A549 (cell line): ENCODE data around the gene PROX2. TPM values are rescaled to one million over a fixed set of nuclear protein-coding genes. Genes with fewer than 3 reads are reported as not detected.
A peak's percentile ranks its signal among the peaks of the same experiment; 100 is the strongest.

Source experiments
- ATAC-seq, 2 experiments: fragments of 200-7000 bp in 1 of 2; fragments of >200 bp in 1 of 2; cut with Nextera tagmentation in 1 of 2; cut with Tn5 transposase in 1 of 2; 3 replicates each; pipeline versions ENCODE4 v1.8.0 to v1.9.1; 2018 to 2020; ENCODE audit warnings: mild to moderate bottlenecking in 1 of 2, moderate library complexity in 1 of 2
- CTCF ChIA-PET: fragments of 300-600 bp; sonication (Branson Sonifier 250); formaldehyde crosslinking; extraction: SDS; loops from one replicate; lab custom pipeline; 2021; ENCODE audit warnings: antibody characterized with exemption, inconsistent platforms; lab: Yijun Ruan, JAX
- POLR2A ChIA-PET: fragments of 350-600 bp; formaldehyde crosslinking; extraction: SDS; loops from one replicate; lab custom pipeline; 2021; ENCODE audit warnings: antibody characterized with exemption, inconsistent platforms; lab: Yijun Ruan, JAX
- DNase-seq, 2 experiments: peaks; one replicate each; pipeline versions ENCODE4 v3.0.0 to v3.0.0-alpha.2; 2011 to 2016; ENCODE audit warnings: low read depth in 1 of 2, low spot score in 1 of 2
- FAIRE-seq: peaks from 2 replicates; lab custom pipeline; 2011; peaks lifted over from hg19 to GRCh38; lab: Jason Lieb, UNC
- H3K27ac ChIP-seq, 2 experiments: fragments of >200 bp; sonication (Bioruptor Twin); formaldehyde crosslinking; 3 replicates each; pipeline ENCODE4 v1.5.1; 2016 to 2017
- H3K4me1 ChIP-seq: fragments of >200 bp; sonication (Bioruptor Twin); formaldehyde crosslinking; 3 replicates; pipeline ENCODE4 v1.6.1; 2016
- H3K4me2 ChIP-seq: fragments of >200 bp; sonication (Bioruptor Twin); formaldehyde crosslinking; 3 replicates; pipeline ENCODE4 v1.6.1; 2016
- H3K4me3 ChIP-seq: fragments of >200 bp; sonication (Bioruptor Twin); formaldehyde crosslinking; 3 replicates; pipeline ENCODE4 v1.5.1; 2016
- H3K9me3 ChIP-seq: fragments of >200 bp; sonication (Bioruptor Twin); formaldehyde crosslinking; 3 replicates; pipeline ENCODE4 v1.6.1; 2016
- BCL3 ChIP-seq: fragments of >200 bp; sonication (Bioruptor Twin); formaldehyde crosslinking; IDR thresholded peaks from 3 replicates; pipeline ENCODE4 v1.6.1; 2016
- BHLHE40 ChIP-seq: IDR thresholded peaks from 2 replicates; pipeline ENCODE4 v1.6.1; 2012; ENCODE audit warnings: low read depth, low read length, inconsistent platforms
- CBX2 ChIP-seq: fragments of 200-600 bp; sonication (generic); IDR thresholded peaks from 2 replicates; pipeline ENCODE4 v1.6.1; 2016; ENCODE audit warnings: low read depth, mild to moderate bottlenecking, borderline replicate concordance
- EHMT2 ChIP-seq: fragments of 200-600 bp; sonication (generic); IDR thresholded peaks from 2 replicates; pipeline ENCODE4 v1.6.1; 2016; ENCODE audit warnings: antibody characterized with exemption, low read depth, mild to moderate bottlenecking, moderate library complexity
- EP300 ChIP-seq, 2 experiments: fragments of >200 bp; sonication (Bioruptor Twin); formaldehyde crosslinking; IDR thresholded peaks; 2 replicates in 1 of 2; 3 replicates in 1 of 2; pipeline ENCODE4 v1.6.1; 2016 to 2017
- ESRRA ChIP-seq: fragments of 150-350 bp; IDR thresholded peaks from 2 replicates; pipeline ENCODE4 v1.6.1; 2014; ENCODE audit warnings: mild to moderate bottlenecking, low read length, borderline replicate concordance
- GATA3 ChIP-seq: IDR thresholded peaks from 2 replicates; pipeline ENCODE4 v1.6.1; 2012; ENCODE audit warnings: borderline replicate concordance
- HEYL ChIP-seq: fragments of 250-450 bp; sonication (Bioruptor Pico); IDR thresholded peaks from 2 replicates; pipeline ENCODE4 v1.8.0; 2021; ENCODE audit warnings: mild to moderate bottlenecking, moderate library complexity
- HMGXB4 ChIP-seq: fragments of 250-450 bp; sonication (Bioruptor Pico); IDR thresholded peaks from 2 replicates; pipeline ENCODE4 v1.5.0; 2021; ENCODE audit warnings: mild to moderate bottlenecking, moderate library complexity, borderline replicate concordance
- JUN ChIP-seq, 2 experiments: fragments of >200 bp; sonication (Bioruptor Twin); formaldehyde crosslinking; IDR thresholded peaks; 2 replicates in 1 of 2; 3 replicates in 1 of 2; pipeline ENCODE4 v1.6.1; 2016 to 2017
- JUNB ChIP-seq: fragments of >200 bp; sonication (Bioruptor Twin); formaldehyde crosslinking; IDR thresholded peaks from 2 replicates; pipeline ENCODE4 v1.6.1; 2016
- KDM1A ChIP-seq: fragments of 200-600 bp; sonication (generic); IDR thresholded peaks from 2 replicates; pipeline ENCODE4 v1.6.1; 2016; ENCODE audit warnings: low read depth, mild to moderate bottlenecking
- KDM5A ChIP-seq: fragments of 200-600 bp; sonication (generic); IDR thresholded peaks from 2 replicates; pipeline ENCODE4 v1.6.1; 2016; ENCODE audit warnings: antibody characterized with exemption, mild to moderate bottlenecking
- MAZ ChIP-seq: fragments of 150-350 bp; IDR thresholded peaks from 2 replicates; pipeline ENCODE4 v1.6.1; 2014; ENCODE audit warnings: antibody characterized with exemption, low read depth, low read length, borderline replicate concordance
- NPAS2 ChIP-seq: fragments of 250-450 bp; sonication (Bioruptor Pico); IDR thresholded peaks from 2 replicates; pipeline ENCODE4 v1.8.0; 2022; ENCODE audit warnings: mild to moderate bottlenecking, moderate library complexity, borderline replicate concordance
- NR3C1 ChIP-seq: fragments of >200 bp; sonication (Bioruptor Twin); formaldehyde crosslinking; IDR thresholded peaks from 3 replicates; pipeline ENCODE4 v1.6.1; 2017
- POLR2AphosphoS2 ChIP-seq: conservative IDR thresholded peaks from 2 replicates; pipeline ENCODE4 v1.6.1; 2012; ENCODE audit warnings: low read length, improper control_type of control experiment, inconsistent platforms
- SMC3 ChIP-seq: fragments of >200 bp; sonication (Bioruptor Twin); formaldehyde crosslinking; IDR thresholded peaks from 3 replicates; pipeline ENCODE4 v1.6.1; 2018; ENCODE audit warnings: inconsistent platforms
- SREBF2 ChIP-seq: fragments of 450-650 bp; IDR thresholded peaks from 2 replicates; pipeline ENCODE4 v1.6.1; 2014; ENCODE audit warnings: mild to moderate bottlenecking, moderate library complexity
- USF2 ChIP-seq: fragments of 450-650 bp; IDR thresholded peaks from 2 replicates; pipeline ENCODE4 v1.6.1; 2014; ENCODE audit warnings: antibody characterized with exemption
- ZNF302 ChIP-seq: fragments of 250-450 bp; sonication (Bioruptor Pico); IDR thresholded peaks from 2 replicates; pipeline ENCODE4 v1.9.0; 2021; ENCODE audit warnings: inconsistent platforms, mild to moderate bottlenecking, moderate library complexity
- ZSCAN20 ChIP-seq: fragments of 250-450 bp; sonication (Bioruptor Pico); IDR thresholded peaks from 2 replicates; pipeline ENCODE4 v1.8.0; 2022; ENCODE audit warnings: mild to moderate bottlenecking, moderate library complexity
- WGBS: methylation state at CpG from one replicate; pipeline ENCODE4 v1.1.6; 2017; ENCODE audit errors: missing lambda C conversion rate; 5-methylcytosine and 5-hydroxymethylcytosine counted together
- polyA plus RNA-seq, 4 experiments: library from polyadenylated mRNA; depleted of rRNA in 3 of 4; stranded (reverse); fragments of >200 nt; fragmentation: RNase III in 1 of 4; extraction: RNeasy Plus Mini Kit Qiagen cat#74134 plus additional on column Dnase treatment in 1 of 4; gene quantifications; 2 replicates in 3 of 4; 3 replicates in 1 of 4; pipeline ENCODE4 v1.2.3, GENCODE V29; 2011 to 2017
- TF ChIP-seq, protein P1 (sequence below): IDR thresholded peaks from 2 replicates; pipeline ENCODE4 v1.6.1; 2012; ENCODE audit warnings: low read depth, borderline replicate concordance
- TF ChIP-seq, protein P2 (sequence below): fragments of >200 bp; sonication (Bioruptor Twin); formaldehyde crosslinking; IDR thresholded peaks from 2 replicates; pipeline ENCODE4 v1.6.1; 2016
- TF ChIP-seq, protein P3 (sequence below): IDR thresholded peaks from 2 replicates; pipeline ENCODE4 v1.6.1; 2012
- TF ChIP-seq, protein P4 (sequence below): fragments of 250-450 bp; sonication (Bioruptor Pico); IDR thresholded peaks from 2 replicates; pipeline ENCODE4 v1.5.0; 2020; ENCODE audit warnings: low read depth, mild to moderate bottlenecking, moderate library complexity

Gene PROX2
- polyA plus RNA-seq, 2 of the 4 experiments (the other 2 are of a cell fraction): not detected

DNA sequence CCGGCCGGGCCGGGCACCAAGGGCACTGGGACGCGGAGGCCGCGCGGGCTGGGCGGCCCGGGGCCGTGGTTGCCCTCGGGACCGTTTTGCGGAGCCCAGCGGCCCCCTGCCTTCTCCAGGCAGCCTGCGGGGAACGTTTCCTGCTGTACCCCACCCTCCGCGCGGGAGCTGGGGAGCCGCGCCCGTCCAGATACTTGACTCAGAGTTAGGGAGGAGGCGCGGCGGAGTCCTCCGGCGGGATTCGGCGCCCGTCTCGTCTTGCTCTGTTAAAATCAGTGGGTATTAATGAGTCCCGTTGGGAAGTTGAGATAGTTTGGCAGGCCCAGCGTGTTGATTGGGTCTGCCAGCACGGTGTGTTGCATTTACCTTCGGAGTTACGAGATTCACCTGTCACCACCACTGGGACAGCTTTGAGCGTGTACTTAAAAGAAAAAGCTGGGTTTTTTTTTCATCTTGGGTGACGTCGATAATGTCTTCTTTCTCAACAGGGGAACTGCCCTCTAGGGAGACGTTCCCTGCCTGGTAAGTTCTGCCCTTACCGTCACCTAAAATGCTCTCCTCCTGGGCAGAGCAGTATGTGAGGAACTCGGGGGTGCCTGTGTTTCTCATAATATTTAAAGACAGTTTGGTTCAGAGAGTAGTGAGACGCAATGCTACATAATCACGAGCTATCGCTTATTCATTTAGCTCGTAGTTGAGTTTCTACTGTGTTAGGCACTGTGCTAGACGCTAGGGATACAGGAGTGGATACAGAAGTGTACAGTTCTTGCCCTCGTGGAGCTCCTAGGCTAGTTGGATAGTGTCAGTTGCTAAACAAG, 6.4 kb upstream of the PROX2 start:
- CTCF ChIA-PET: interaction anchor here (0.9 to 20.1 kb wide), 6 partner anchors 11 to 206 kb away, joined by 3 to 339 read pairs (median 6); no protein-coding TSS in a partner anchor
- no peak for FAIRE-seq

GRCh38 chr14:74881431-74882102, 5.6 kb upstream of the PROX2 start, which contains the start of gene DLST:
TSS of gene DLST (plus strand) at chr14:74881916. CDS start at chr14:74881954, 38 bp downstream.
- WGBS: 2% methylated on average over 30 of the region's 53 CpGs
- peaks cover 50% of the 10 kb centered on the region for H3K4me1 ChIP-seq
- TF ChIP-seq NR3C1 (no peak), GATA3 (peak; percentile 90), JUN (IDR thresholded peaks at IDR 0.05) (peak; percentile 79 to 96), BCL3 (peak; percentile 88; the same call in 2 of the 3 replicates), ZSCAN20 (CRISPR knock-in tag) (no peak), NPAS2 (CRISPR knock-in tag) (no peak), ESRRA (peak; percentile 2; the same call in 1 of the 2 replicates), BHLHE40 (peak; percentile 91), JUNB (no peak), KDM5A (peak; percentile 67; the same call in 1 of the 2 replicates), ZNF302 (no peak), HEYL (CRISPR knock-in tag) (no peak), SMC3 (no peak)
- TF ChIP-seq, protein P1, sequence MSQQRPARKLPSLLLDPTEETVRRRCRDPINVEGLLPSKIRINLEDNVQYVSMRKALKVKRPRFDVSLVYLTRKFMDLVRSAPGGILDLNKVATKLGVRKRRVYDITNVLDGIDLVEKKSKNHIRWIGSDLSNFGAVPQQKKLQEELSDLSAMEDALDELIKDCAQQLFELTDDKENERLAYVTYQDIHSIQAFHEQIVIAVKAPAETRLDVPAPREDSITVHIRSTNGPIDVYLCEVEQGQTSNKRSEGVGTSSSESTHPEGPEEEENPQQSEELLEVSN: 0 out of 2 replicates have a peak, but pooled peaks have one; percentile 53
- TF ChIP-seq, protein P2, sequence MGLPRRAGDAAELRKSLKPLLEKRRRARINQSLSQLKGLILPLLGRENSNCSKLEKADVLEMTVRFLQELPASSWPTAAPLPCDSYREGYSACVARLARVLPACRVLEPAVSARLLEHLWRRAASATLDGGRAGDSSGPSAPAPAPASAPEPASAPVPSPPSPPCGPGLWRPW: no peak
- TF ChIP-seq, protein P3, sequence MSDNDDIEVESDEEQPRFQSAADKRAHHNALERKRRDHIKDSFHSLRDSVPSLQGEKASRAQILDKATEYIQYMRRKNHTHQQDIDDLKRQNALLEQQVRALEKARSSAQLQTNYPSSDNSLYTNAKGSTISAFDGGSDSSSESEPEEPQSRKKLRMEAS: peak; percentile 79
- no peak for FAIRE-seq
- H3K4me2 ChIP-seq: peak within 1 kb of the TSS; percentile 87
- peak; percentile 90 to 92 for DNase-seq
- peak within 1 kb of the TSS; percentile 94 to 99 for H3K27ac ChIP-seq
- ChIA-PET CTCF (interaction anchor here (0.6 to 20.1 kb wide), 7 partner anchors 15 to 1137 kb away, joined by 3 to 339 read pairs (median 5); no protein-coding TSS in a partner anchor), POLR2A (interaction anchor here (0.6 to 1.5 kb wide), 3 partner anchors 10 to 273 kb away, joined by 3 to 8 read pairs (median 5); no protein-coding TSS in a partner anchor)
- H3K9me3 ChIP-seq: no peaks in the 10 kb centered on the region
- ATAC-seq: peak; percentile 98
- H3K4me3 ChIP-seq: peak within 1 kb of the TSS; percentile 100

More for the DNA sequence above, 6.4 kb upstream of the PROX2 start:
- Histone ChIP-seq H3K27ac (peak overlapping the region; percentile 94 to 99), H3K4me2 (peak overlapping the region; percentile 86), H3K4me1 (peaks cover 56% of the 10 kb centered on the region), H3K4me3 (peak overlapping the region; percentile 100), H3K9me3 (no peaks in the 10 kb centered on the region)
- 5% methylated on average over 28 of the region's 49 CpGs for WGBS
- POLR2A ChIA-PET: interaction anchor here (1.5 kb wide), 1 partner anchor 11 kb away, joined by 5 read pairs; no protein-coding TSS in a partner anchor
- TF ChIP-seq, protein P2: no peak
- peak; percentile 46; the same call in 1 of the 2 replicates for TF ChIP-seq KDM5A
- TF ChIP-seq HMGXB4 (CRISPR knock-in tag): no peak
- no peak for TF ChIP-seq USF2
- TF ChIP-seq CBX2: no peak
- TF ChIP-seq JUN (IDR thresholded peaks at IDR 0.05): peak; percentile 0 to 48; a peak in 1 of 5 replicates
- no peak for TF ChIP-seq POLR2AphosphoS2
- TF ChIP-seq KDM1A: no peak
- TF ChIP-seq, protein P4, sequence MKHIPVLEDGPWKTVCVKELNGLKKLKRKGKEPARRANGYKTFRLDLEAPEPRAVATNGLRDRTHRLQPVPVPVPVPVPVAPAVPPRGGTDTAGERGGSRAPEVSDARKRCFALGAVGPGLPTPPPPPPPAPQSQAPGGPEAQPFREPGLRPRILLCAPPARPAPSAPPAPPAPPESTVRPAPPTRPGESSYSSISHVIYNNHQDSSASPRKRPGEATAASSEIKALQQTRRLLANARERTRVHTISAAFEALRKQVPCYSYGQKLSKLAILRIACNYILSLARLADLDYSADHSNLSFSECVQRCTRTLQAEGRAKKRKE (CRISPR knock-in tag): no peak
- no peak for TF ChIP-seq SREBF2
- no peak for TF ChIP-seq EHMT2
- no peak for TF ChIP-seq MAZ
- no peak for TF ChIP-seq EP300 (IDR thresholded peaks at IDR 0.05)
- ATAC-seq (peak; percentile 67 to 68), DNase-seq (peak; percentile 24 to 43)
